Central memory CD4-positive, alpha-beta T cell (primary cell): ENCODE data around the gene WDR62.
A peak's percentile ranks its signal among the peaks of the same experiment; 100 is the strongest.
"Not testable (repeated sequence)": the region's sequence is repeated elsewhere in the genome, so short reads cannot be mapped to it uniquely, and the experiment has no call there.

Experiments used
- DNase-seq: peaks from one replicate; pipeline ENCODE4 v3.0.0; 2022

The WDR62 gene

GRCh38 chr19:36040495-36040894, 14.2 kb upstream of the WDR62 start:
- DNase-seq, result no peak

DNA sequence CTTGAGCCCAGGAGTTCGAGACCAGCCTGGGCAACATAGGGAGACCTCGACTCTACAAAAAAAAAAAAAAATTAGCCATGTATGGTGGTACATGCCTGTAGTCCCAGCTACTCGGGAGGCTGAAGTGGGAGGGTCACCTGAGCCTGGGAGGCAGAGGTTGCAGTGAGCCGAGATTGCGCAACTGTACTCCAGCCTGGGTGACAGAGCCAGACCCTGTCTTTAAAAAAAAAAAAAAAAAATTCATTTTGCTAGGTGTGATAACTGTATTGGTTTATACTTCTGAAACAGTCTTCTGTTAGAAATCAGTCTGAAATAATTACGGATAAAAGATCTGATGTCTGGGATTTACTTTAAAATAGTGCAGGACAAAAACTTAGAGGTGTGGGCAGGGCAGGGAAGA, 13.6 kb upstream of the WDR62 start:
- DNase-seq, result not testable (repeated sequence)

DNA sequence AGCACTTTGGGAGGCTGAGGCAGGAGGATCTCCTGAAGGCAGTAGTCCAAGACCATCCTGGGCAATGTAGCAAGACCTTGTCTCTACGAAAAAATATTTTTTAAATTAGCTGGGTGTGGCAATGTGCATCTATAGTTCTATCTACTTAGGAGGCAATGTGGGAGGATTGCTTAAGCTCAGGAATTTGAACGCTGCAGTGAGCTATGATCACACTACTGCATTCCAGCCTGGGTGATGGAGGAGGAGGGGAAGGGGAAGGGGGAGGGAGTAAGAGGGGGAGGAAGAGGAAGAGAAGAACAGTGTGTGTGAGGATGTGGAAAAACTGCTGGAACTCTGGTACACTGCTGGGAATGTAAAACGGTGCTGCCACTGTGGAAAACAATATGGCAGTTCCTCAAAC, 12.9 kb upstream of the WDR62 start:
- DNase-seq, result no peak

GRCh38 chr19:36043952-36044351, 10.7 kb upstream of the WDR62 start:
- DNase-seq, result no peak

DNA sequence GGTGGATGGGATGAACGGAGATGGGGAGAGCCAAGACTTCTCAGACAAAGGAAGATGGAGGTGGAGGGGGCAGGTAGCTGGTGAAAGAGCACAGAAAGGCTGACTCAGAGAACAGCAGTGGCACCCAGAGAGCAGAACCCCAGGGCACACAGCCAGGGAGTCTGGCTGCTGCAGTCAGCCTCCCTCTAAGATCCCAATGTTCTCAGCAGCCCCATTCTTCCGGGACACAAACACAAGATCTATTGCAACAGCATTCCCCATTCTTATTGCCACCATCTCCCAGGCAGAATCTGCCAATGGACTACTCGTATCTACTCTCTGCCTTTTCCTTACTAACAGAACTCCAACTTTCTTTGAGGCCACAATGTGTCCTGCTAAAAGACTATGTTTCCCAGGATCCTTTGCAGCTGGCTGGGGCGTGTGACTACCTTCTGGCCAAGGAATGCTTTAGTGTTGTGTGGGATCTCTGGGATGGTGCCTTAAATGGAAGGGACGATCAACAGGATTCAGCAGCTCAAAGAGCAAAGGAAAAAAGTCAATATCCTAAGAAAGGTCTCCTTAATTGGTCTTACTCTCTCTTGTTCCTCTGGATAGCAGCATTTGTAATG, 8.2 kb upstream of the WDR62 start:
- DNase-seq, result no peak

- DNase-seq, result no peak
Measured at GRCh38 chr19:36047835-36048234, 6.9 kb upstream of the WDR62 start.

DNA sequence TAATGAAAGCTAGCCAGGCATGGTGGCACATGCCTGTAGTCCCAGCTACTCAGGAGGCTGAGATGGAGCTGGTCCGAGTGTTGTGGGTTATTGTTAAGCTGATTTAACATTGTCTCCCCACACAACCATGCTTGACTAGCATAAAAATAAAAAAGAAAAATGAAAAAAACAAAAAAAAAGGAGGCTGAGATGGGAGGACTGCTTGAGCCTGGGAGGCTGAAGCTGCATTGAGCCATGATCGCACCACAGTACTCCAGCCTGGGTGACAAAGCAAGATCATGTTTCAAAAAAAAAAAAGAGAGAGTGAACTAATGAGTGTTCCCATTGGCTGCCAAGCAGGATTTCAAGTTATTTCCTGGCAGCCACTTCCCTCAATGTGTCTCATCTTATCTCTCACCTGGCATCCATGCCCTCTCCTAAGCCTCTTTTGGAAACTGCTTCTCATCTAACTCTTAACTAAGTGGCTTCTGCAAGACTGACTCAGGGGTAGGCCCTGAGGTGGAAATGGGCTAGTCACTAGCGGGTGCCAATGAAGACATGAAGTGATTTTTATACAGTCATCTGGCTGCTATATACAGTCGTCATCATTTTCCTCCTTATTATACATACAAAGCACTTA, 5.5 kb upstream of the WDR62 start:
- no peak for DNase-seq

DNA sequence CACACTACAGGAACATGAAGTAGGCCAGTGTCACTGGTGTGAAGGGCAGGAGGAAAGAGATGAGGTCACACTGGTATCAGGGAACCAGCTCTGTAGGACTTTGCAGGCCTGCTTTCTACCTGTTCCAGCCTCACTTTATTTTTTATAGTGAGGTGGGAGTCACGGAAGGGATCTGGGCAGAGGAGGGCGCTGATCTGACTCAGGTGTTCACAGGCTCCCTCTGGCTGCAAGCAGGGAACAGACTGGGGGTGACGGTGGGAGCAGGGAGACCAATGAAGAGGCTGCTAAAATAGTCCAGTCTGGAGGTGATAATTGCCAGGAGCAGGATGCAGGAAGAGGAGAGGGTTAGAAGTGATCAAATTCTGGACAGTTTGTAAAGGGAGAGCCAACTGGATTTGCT, 3.5 kb upstream of the WDR62 start:
- no peak for DNase-seq

- no peak for DNase-seq
Measured at GRCh38 chr19:36051637-36052036, 3.1 kb upstream of the WDR62 start.

DNA sequence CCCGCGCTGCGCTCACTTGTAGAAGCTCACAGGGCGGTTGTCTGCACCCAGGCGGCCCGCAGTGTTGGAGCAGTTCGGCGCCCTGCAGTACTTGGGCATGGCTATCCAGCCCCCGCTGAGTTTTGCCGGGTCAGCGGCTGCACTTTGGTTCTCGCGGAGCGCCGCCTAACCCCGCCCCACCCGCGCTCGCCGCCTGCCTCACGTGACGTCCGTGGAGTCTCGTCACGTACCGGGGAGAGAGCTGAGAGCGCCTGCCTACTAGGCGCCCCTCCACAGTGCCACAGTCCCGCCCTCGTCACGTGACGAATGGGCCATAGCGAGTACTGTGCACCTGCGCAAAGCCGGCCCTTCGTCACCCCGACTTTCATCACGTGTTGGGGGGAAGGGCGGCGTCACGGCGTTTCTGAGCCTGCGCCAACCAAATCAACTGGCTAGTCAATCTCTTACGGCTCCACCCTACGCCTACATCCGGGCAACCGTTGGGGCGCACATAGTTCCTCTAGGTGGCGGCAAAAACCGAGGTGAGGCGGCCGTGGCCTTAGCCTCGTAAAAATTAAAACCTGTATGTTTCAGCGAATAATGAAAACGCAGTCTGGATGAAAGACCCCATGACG, 471 bp upstream of the WDR62 start, which contains the start of gene THAP8:
TSS of gene THAP8 (minus strand) at position 167 of the 614 bp plus-strand sequence. CDS start at position 99, 68 bp downstream.
- DNase-seq, result peak; percentile 100

DNA sequence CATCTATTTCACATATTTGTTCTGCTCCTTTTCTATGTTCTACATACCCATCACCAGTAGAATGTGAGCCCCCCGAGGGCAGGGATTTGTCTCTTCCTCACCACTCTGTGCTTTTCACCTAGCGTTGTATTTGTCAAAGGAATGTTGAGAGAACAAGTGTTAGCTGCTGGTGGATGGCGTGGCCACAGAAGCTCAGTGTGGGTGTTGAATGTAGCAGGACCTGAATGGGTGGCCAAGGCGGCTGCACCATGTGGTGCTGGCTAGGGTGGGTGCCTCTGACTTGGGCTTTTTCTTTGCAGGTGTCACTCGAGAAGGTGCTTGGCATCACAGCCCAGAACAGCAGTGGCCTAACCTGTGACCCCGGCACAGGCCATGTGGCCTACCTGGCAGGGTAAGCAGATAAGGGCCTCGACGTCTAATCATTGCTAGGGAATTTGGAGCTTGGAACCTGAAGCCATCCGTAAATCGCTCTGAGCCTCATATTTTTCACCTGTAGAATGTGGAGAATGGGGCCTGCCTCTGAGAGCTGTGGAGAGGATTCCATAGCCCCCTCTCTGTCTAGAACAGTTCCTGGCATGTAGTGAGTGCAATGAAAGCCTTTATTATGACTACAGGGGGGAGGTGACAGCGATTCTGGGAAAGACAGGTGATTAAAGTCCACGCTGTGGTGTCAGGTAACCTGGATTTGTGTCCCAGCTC, 3.9 kb downstream of the WDR62 start:
- DNase-seq, result no peak

DNA sequence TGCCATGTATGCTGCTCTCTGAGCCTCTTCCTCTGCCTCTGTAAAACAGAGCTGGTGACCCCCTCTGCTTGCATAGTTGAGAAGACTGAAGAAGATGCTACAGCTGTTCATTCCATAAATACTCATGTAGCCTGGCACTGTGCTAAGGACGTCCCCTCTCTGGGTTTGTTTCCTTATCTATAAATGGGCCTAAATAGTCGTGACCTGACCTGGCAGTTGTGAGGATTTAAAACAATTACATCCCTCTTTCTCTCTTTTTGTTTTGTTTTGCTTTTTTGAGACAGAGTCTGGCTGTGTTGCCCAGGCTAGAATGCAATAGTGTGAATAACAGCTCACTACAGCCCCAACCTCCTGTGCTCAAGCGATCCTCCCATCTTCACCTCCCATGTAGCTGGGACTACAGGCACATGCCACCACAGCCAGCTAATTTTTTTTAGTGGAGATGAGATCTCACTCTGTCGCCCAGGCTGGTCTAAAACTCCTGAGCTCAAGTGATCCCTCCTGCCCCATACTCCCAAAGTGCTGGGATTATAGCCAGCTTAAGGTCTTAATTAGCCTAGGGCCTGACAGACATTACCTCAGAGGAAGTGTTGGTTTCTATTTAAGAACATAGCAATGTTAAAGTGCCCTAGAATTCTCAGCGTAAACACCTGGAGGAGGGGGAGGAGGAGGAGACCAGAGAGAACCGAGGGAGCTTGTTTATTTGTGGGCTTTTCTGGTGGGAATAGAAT, 4.6 kb downstream of the WDR62 start:
- DNase-seq, result no peak

DNA sequence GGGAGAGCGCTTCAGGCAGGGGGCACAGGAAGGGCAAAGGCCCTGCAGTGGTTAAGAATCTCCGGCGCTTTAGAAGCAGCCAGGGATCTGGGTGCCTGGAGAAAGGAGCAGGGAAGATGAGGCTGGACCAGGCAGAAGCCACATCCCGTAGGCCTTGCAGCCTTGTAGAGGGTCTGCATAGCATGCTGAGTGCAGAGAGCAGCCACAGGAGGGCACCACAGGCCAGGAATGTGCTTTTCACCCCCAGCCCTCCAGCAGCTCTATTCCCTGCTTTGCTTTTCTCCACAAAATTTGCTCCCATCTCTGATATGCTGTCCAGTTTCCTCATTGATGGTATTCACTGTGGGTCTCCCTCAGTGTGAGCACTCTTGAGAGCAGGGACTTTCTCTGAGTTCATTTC, 5.7 kb downstream of the WDR62 start:
- DNase-seq, result no peak

DNA sequence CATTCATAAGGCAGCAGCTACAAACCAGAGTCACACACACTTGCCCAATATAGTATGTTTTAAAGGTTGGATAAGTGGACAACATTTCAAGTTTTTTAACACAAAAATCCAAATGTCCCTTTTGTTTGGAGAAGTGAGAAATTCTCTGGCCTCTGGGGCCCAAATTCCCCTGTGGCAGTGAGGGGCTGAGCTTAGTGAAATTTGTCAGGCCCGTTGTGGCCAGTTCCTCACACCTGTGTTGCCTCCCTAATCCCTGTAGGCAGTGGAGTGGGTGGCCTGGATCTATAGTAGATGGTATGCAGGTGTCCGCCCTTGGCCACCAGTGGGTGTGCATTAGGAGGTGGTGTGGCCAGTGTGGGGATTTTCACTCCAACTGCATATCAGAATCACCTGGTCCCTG, 6.7 kb downstream of the WDR62 start:
- DNase-seq, result no peak

DNA sequence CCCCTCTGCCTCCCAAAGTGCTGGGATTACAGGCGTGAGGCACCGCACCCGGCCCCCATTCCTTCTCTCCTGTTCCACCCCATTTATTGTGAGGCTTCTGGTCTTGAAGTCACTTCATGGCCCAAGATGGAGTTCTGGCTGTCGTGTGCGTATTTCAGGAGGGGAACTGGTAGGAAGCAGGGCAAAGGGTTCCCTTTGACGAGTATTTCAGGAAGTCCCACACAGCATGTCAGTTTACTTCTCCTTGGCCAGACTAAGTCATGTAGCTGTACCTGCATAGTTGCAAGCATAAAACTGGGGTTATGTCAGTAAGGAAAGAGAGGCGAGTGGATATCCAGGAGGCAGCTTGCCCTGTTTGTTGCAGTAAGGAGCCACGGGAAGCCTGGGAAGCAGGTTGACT, 10.1 kb downstream of the WDR62 start:
- no peak for DNase-seq

GRCh38 chr19:36067681-36068080, 13.0 kb downstream of the WDR62 start:
- no peak for DNase-seq

DNA sequence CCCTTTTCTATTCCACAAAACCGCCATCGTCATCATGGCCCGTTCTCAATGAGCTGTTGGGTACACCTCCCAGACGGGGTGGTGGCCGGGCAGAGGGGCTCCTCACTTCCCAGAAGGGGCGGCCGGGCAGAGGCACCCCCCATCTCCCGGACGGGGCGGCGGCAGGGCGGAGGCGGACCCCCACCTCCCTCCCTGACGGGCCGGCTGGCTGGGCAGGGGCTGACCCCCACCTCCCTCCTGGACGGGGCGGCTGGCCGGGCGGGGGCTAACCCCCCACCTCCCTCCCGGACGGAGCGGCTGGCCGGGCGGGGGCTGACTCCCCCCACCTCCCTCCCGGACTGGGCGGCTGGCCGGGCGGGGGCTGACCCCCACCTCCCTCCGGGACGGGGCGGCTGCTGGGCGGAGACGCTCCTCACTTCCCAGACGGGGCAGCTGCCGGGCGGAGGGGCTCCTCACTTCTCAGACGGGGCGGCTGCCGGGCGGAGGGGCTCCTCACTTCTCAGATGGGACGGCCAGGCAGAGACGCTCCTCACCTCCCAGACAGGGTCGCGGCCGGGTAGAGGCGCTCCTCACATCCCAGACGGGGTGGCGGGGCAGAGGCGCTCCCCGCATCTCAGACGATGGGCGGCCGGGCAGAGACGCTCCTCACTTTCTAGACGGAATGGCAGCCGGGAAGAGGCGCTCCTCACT, 14.3 kb downstream of the WDR62 start:
- not testable (repeated sequence) for DNase-seq

DNA sequence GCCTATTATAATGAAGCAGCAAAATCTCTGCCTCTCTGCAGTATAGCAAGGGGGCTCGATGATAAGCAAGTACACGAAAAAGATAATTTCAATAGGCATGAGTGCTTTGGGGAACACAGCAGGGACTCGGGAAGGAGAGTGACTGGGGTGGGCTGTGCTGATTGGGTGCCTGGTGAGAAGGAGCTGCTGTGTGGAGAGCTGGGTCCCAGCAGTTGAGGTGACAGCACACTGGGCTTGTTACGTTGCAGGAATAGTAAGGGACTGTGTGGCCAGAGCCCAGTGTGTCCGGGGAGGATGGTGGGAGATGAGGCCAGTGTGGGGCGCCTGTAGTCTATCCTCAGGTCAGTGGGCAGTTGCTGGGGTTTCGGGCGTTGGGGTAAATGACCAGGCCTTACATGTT, 17.4 kb downstream of the WDR62 start:
- DNase-seq, result no peak

DNA sequence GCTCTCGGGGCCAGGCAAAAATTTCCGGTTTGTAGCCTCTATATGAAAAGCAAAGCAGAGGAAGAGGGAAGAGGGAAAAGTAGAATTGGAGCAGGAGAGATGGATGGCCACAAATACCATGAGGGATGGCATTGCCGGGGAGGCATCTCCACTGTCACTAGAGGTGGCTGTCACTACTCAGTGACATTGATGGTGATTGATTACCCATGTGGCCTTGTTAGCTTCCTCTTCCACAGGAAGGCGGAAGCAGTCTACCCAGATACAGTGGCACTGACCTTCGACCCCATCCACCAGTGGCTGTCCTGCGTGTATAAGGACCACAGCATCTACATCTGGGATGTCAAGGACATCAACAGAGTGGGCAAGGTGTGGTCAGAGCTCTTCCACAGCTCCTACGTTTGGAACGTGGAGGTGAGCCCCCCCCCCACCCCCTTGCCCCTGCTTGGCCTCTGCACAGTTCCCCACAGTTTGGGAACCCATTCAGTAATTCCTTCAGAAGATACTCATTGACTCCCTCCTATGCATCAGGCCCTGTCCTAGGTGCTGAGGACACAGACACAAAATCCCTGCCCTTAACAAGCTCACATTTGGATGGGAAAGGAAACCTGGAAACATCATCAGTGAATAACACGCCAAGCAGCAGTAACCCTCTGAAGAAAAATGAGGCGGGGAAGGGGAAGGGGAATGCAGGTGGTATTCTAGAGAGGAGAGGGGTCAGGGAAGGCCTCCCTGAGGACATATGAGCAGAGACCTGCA, 18.6 kb downstream of the WDR62 start:
- no peak for DNase-seq

GRCh38 chr19:36079389-36079945, 24.8 kb downstream of the WDR62 start:
- no peak for DNase-seq

DNA sequence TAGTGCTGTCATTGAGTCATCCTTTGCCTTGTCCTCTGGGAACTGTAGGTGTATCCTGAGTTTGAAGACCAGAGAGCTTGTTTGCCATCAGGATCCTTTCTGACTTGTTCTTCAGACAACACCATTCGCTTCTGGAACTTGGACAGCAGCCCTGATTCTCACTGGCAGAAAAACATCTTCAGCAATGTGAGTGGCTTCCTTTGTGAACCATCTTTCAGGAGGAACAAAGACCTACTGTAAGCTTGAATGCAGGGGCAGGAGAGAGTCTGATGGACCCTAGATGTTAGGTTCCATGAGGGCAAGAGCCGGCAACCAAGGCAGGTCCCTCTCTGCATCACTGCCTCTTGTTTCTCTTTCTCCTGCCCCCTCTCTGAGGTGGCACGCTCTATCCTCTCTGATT, 26.7 kb downstream of the WDR62 start:
- no peak for DNase-seq
